Measurements from ENCODE around the gene PCDHGA1. TPM values are rescaled to one million over a fixed set of nuclear protein-coding genes. Genes with fewer than 3 reads are reported as not detected.

The PCDHGA1 gene
- polyA plus RNA-seq, 1 donor from 2014 or later = 0.19 TPM

DNA sequence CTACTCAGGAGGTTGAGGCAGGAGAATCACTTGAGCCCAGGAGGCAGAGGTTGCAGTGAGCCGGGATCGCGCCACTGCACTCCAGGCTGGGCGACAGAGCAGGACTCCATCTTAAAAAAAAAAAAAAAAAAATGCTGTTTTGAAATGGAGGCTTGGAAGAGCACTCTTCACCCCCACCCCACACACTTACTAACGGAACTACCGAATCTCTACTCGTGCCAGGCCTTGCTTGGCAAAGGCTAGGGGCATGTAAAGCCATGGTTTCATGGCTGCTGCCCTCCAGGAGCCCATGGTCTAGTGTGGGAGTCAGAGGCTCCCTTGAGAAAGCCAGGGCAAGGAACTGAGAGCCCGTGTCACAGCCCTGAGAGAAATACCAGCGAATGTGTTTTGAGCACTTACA is 179.8 kb downstream of the PCDHGA1 start:
- TF ChIP-seq EZH2 (IDR thresholded peaks at IDR 0.05; ENCODE audit: borderline replicate concordance, insufficient read depth, low read length, poor library complexity, severe bottlenecking) (no peak), EP300 (conservative IDR thresholded peaks at IDR 0.05; ENCODE audit: poor library complexity, severe bottlenecking) (no peak), SMC3 (conservative IDR thresholded peaks at IDR 0.05; ENCODE audit: poor library complexity) (no peak), POLR2AphosphoS5 (IDR thresholded peaks at IDR 0.05) (no peak), TAF1 (IDR thresholded peaks at IDR 0.05; ENCODE audit: low read depth) (no peak), RAD21 (conservative IDR thresholded peaks at IDR 0.05) (no peak), MXI1 (conservative IDR thresholded peaks at IDR 0.05; ENCODE audit: poor library complexity, severe bottlenecking) (no peak)
- TF ChIP-seq, protein P1, sequence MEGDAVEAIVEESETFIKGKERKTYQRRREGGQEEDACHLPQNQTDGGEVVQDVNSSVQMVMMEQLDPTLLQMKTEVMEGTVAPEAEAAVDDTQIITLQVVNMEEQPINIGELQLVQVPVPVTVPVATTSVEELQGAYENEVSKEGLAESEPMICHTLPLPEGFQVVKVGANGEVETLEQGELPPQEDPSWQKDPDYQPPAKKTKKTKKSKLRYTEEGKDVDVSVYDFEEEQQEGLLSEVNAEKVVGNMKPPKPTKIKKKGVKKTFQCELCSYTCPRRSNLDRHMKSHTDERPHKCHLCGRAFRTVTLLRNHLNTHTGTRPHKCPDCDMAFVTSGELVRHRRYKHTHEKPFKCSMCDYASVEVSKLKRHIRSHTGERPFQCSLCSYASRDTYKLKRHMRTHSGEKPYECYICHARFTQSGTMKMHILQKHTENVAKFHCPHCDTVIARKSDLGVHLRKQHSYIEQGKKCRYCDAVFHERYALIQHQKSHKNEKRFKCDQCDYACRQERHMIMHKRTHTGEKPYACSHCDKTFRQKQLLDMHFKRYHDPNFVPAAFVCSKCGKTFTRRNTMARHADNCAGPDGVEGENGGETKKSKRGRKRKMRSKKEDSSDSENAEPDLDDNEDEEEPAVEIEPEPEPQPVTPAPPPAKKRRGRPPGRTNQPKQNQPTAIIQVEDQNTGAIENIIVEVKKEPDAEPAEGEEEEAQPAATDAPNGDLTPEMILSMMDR (IDR thresholded peaks at IDR 0.05; ENCODE audit: poor library complexity, severe bottlenecking) = no peak
- TF ChIP-seq, protein P2, sequence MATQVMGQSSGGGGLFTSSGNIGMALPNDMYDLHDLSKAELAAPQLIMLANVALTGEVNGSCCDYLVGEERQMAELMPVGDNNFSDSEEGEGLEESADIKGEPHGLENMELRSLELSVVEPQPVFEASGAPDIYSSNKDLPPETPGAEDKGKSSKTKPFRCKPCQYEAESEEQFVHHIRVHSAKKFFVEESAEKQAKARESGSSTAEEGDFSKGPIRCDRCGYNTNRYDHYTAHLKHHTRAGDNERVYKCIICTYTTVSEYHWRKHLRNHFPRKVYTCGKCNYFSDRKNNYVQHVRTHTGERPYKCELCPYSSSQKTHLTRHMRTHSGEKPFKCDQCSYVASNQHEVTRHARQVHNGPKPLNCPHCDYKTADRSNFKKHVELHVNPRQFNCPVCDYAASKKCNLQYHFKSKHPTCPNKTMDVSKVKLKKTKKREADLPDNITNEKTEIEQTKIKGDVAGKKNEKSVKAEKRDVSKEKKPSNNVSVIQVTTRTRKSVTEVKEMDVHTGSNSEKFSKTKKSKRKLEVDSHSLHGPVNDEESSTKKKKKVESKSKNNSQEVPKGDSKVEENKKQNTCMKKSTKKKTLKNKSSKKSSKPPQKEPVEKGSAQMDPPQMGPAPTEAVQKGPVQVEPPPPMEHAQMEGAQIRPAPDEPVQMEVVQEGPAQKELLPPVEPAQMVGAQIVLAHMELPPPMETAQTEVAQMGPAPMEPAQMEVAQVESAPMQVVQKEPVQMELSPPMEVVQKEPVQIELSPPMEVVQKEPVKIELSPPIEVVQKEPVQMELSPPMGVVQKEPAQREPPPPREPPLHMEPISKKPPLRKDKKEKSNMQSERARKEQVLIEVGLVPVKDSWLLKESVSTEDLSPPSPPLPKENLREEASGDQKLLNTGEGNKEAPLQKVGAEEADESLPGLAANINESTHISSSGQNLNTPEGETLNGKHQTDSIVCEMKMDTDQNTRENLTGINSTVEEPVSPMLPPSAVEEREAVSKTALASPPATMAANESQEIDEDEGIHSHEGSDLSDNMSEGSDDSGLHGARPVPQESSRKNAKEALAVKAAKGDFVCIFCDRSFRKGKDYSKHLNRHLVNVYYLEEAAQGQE (IDR thresholded peaks at IDR 0.05; ENCODE audit: borderline replicate concordance) = no peak
- Histone ChIP-seq H3K9me2 (ENCODE audit: insufficient read depth, low read length) (no peaks in the 10 kb centered on the region), H3K27me3 (ENCODE audit: insufficient read depth, low read depth, low read length) (no peaks in the 10 kb centered on the region), H3K9ac (ENCODE audit: low read length) (no peak overlapping the region), H4K20me1 (ENCODE audit: insufficient read depth) (no peaks in the 10 kb centered on the region), H3K27ac (ENCODE audit: low read length) (no peak overlapping the region), H3K36me3 (ENCODE audit: insufficient read depth, low read length) (peaks cover 5% of the 10 kb centered on the region), H3F3A (ENCODE audit: insufficient read depth, low read length, poor library complexity, severe bottlenecking) (peaks cover 5% of the 10 kb centered on the region), H3K9me3 (ENCODE audit: low read length) (no peaks in the 10 kb centered on the region), H3K4me2 (ENCODE audit: low read length) (no peak overlapping the region), H2AFZ (ENCODE audit: low read depth, low read length) (no peak overlapping the region), H3K79me2 (replicated peaks; ENCODE audit: insufficient read depth, low read length) (no peaks in the 10 kb centered on the region), H3K4me3 (ENCODE audit: low read length) (no peak overlapping the region)

DNA sequence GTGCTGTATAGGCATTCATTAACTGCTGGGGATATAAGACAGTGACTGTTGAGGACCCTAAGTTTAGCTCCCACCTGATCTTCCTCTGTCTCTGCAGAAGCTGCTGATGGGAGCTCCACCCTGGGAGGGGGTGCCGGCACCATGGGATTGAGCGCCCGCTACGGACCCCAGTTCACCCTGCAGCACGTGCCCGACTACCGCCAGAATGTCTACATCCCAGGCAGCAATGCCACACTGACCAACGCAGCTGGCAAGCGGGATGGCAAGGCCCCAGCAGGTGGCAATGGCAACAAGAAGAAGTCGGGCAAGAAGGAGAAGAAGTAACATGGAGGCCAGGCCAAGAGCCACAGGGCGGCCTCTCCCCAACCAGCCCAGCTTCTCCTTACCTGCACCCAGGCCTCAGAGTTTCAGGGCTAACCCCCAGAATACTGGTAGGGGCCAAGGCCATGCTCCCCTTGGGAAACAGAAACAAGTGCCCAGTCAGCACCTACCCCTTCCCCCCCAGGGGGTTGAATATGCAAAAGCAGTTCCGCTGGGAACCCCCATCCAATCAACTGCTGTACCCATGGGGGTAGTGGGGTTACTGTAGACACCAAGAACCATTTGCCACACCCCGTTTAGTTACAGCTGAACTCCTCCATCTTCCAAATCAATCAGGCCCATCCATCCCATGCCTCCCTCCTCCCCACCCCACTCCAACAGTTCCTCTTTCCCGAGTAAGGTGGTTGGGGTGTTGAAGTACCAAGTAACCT is 180.7 kb downstream of the PCDHGA1 start:
- Histone ChIP-seq H2AFZ (ENCODE audit: low read depth, low read length) (no peak overlapping the region), H4K20me1 (ENCODE audit: insufficient read depth) (no peaks in the 10 kb centered on the region), H3K4me3 (ENCODE audit: low read length) (no peak overlapping the region), H3K9ac (ENCODE audit: low read length) (no peak overlapping the region), H3K9me3 (ENCODE audit: low read length) (no peaks in the 10 kb centered on the region), H3K4me2 (ENCODE audit: low read length) (no peak overlapping the region), H3K27me3 (ENCODE audit: insufficient read depth, low read depth, low read length) (no peaks in the 10 kb centered on the region), H3K27ac (ENCODE audit: low read length) (no peak overlapping the region), H3K36me3 (ENCODE audit: insufficient read depth, low read length) (peaks cover 6% of the 10 kb centered on the region), H3K9me2 (ENCODE audit: insufficient read depth, low read length) (no peaks in the 10 kb centered on the region), H3K79me2 (replicated peaks; ENCODE audit: insufficient read depth, low read length) (no peaks in the 10 kb centered on the region), H3F3A (ENCODE audit: insufficient read depth, low read length, poor library complexity, severe bottlenecking) (peaks cover 5% of the 10 kb centered on the region)
- TF ChIP-seq SMC3 (conservative IDR thresholded peaks at IDR 0.05; ENCODE audit: poor library complexity) (no peak), TAF1 (IDR thresholded peaks at IDR 0.05; ENCODE audit: low read depth) (no peak), EP300 (conservative IDR thresholded peaks at IDR 0.05; ENCODE audit: poor library complexity, severe bottlenecking) (no peak), EZH2 (IDR thresholded peaks at IDR 0.05; ENCODE audit: borderline replicate concordance, insufficient read depth, low read length, poor library complexity, severe bottlenecking) (no peak), POLR2AphosphoS5 (IDR thresholded peaks at IDR 0.05) (no peak), MXI1 (conservative IDR thresholded peaks at IDR 0.05; ENCODE audit: poor library complexity, severe bottlenecking) (no peak), RAD21 (conservative IDR thresholded peaks at IDR 0.05) (no peak)
- TF ChIP-seq, protein P2 (IDR thresholded peaks at IDR 0.05; ENCODE audit: borderline replicate concordance) = no peak
- TF ChIP-seq, protein P1 (IDR thresholded peaks at IDR 0.05; ENCODE audit: poor library complexity, severe bottlenecking) = no peak
